Esophagus (tissue), 2 donors: ENCODE results near the gene MRRF. TPM values are rescaled to one million over a fixed set of nuclear protein-coding genes. Genes with fewer than 3 reads are reported as not detected.
A peak's percentile ranks its signal among the peaks of the same experiment; 100 is the strongest.

ENCODE experiments used
- H3K27ac ChIP-seq, 2 donors: one replicate each; pipeline ENCODE4 v1.5.1; 2013; ENCODE audit warnings: low read depth in 2 of 2, mild to moderate bottlenecking in 2 of 2, inconsistent platforms in 1 of 2, low read length in 1 of 2, moderate library complexity in 1 of 2
- H3K27me3 ChIP-seq, 2 donors: one replicate each; pipeline ENCODE4 v1.6.1; 2013; ENCODE audit warnings: low read length in 2 of 2, control low read depth in 1 of 2, mild to moderate bottlenecking in 1 of 2; ENCODE audit not compliant: insufficient read depth in 2 of 2, control insufficient read depth in 1 of 2
- H3K36me3 ChIP-seq, 2 donors: one replicate each; pipeline ENCODE4 v1.6.1; 2013; ENCODE audit warnings: low read length in 1 of 2; ENCODE audit not compliant: control insufficient read depth in 2 of 2, insufficient read depth in 2 of 2
- H3K4me1 ChIP-seq, 2 donors: one replicate each; pipeline ENCODE4 v1.6.1; 2013; ENCODE audit warnings: low read length in 1 of 2; ENCODE audit not compliant: control insufficient read depth in 2 of 2, insufficient read depth in 2 of 2
- H3K4me3 ChIP-seq, 2 donors: one replicate each; pipeline ENCODE4 v1.5.1; 2013; ENCODE audit warnings: low read length in 2 of 2, mild to moderate bottlenecking in 2 of 2, low read depth in 1 of 2, moderate library complexity in 1 of 2
- H3K9me3 ChIP-seq, 2 donors: one replicate each; pipeline ENCODE4 v1.6.1; 2013; ENCODE audit warnings: mild to moderate bottlenecking in 2 of 2, low read depth in 1 of 2, low read length in 1 of 2, moderate library complexity in 1 of 2; ENCODE audit not compliant: control insufficient read depth in 2 of 2, insufficient read depth in 1 of 2
- WGBS, 2 donors: extraction: QIAGEN DNeasy Blood & Tissue Kit; methylation state at CpG; one replicate each; pipeline ENCODE4 v1.1.7; 2013; 5-methylcytosine and 5-hydroxymethylcytosine counted together
- polyA plus RNA-seq, 2 donors: library from polyadenylated mRNA; stranded (reverse); fragments of 200-250 nt; gene quantifications; one replicate each; pipeline ENCODE4 v1.2.3, GENCODE V29; 2013
- donor health status: healthy with polysubstance abuse.
- donor health status: Bipolar disorder and iron deficiency.

MRRF gene
- polyA plus RNA-seq, 2 donors, result 22.4 to 36.3 TPM

DNA sequence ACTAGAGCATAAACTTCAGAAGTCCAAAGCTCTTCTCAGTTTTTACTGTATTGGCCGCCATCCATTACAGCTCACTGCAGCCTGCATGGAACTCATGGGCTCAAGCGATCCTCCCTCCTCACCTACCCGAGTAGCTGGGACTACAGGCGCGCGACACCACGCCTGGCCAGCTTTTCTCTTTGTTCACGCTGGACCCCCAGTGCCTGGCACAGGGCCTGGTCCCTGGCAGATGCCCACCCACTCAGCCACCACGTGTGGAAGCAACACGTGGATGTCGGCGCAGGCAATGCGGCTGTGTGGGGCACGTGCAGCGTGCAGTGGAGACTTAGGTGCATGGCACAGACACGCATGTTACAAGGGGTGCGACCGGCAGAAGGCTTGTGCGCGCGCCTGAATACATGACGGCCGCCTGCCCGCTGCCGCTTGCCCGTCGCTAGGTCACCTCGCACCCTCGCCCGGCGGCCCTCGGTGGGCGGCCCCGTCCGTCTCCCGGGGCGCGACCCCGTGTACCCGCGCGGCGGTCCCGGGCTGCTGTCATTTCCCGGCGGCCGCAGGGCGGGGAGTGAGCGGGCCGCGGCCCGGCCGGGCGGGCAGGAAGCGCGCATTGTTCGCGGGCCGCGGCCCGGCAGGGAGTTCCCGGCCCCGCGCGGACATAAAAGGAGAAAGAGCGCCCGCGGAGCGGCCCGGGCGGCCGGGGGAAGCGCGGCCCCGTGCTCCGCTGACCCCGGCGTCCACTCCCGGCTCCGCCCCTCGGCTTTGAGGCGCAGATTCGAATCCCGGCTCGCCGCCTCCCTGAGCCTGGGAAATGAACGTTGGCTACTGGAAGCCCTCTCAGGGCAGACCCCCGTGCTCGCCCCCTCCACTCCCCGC, 82.0 kb downstream of the MRRF start:
- H3K27ac ChIP-seq, result peak overlapping the region; percentile 35 to 82
- no peaks in the 10 kb centered on the region for H3K27me3 ChIP-seq
- no peaks in the 10 kb centered on the region for H3K36me3 ChIP-seq
- 5 to 11% methylated on average over 59 to 90 of the region's 90 CpGs for WGBS, 2 donors
- H3K9me3 ChIP-seq, result no peaks in the 10 kb centered on the region
- H3K4me3 ChIP-seq, result peak overlapping the region; percentile 40 to 69
- H3K4me1 ChIP-seq, result peaks cover 0 to 8% of the 10 kb centered on the region in 2 donors

DNA sequence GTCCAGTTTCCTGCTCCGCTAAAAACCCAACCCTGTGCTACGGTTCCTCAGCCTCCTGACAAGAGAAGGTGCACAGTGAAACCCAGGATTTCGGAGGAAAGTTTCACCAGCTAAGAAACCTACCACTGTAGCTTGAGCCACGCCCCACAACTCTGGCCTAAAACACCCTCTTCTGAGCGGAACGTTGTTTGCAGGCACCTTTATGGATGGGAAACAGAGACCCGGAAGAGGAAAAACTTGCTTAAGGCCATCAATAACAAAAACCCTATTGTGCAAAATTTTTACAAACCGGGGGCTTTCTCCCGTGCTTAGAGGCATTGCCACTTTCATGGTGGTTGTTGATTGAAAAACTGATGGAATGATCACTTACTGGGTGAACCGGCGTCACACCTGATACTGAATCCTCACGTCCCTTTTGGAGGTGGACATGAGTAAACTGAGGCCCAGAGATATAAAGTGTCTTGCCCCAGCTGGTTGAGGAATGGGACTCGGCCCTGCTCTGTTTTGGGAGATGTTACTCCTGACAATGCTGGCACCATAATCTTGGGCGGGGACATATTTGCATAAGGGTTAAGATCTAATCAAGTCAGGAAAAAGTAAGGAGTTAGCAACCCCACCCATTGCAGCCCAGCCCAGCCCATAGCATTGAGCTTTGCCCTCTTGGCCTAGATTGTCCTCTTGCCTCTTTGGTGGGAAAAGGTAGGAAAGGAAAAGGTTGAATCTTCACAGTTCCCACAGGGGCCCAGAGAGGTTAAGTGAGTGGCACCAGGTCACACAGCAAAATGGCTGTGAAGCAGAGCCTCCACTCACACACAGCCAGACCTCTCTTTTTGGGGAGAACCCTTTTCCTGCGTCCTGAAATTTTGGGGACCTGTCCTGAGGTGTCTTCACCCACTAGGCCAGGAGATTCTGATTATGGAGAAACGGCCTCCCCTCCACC, 82.9 kb downstream of the MRRF start:
- Histone ChIP-seq H3K9me3 (no peaks in the 10 kb centered on the region), H3K4me1 (peaks cover 0 to 8% of the 10 kb centered on the region in 2 donors), H3K27ac (peak overlapping the region in 1 of 2 donors; percentile 82), H3K4me3 (peak overlapping the region; percentile 40 to 69), H3K36me3 (no peaks in the 10 kb centered on the region), H3K27me3 (no peaks in the 10 kb centered on the region)
- 35 to 36% methylated on average over 16 of the region's 16 CpGs for WGBS, 2 donors

DNA sequence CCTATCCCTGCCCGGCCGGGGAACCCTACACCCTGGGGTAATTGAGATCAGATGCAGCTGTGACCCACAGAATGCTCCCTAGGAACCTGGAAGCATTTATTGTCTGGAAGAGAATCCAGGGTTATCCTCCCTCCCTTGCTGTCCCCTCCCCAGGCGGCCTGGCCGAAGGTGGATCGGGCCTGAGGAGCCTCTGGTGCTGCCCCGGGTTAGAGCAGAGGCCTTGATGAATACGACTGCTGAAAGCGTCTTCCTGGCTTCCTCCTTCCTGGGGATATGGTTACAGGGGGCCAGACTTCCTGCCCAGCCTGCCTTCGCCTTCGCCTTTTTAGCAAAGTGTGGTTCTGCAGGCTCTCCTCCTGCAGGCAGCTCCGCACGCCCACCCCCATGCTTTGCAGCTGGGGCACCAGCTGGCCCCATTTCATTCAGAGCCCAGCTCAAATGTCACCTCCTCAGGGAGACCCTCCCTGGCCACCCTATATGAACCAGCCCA, 83.7 kb downstream of the MRRF start:
- Histone ChIP-seq H3K27me3 (no peaks in the 10 kb centered on the region), H3K4me1 (peaks cover 0 to 8% of the 10 kb centered on the region in 2 donors), H3K4me3 (no peak overlapping the region), H3K27ac (no peak overlapping the region), H3K9me3 (no peaks in the 10 kb centered on the region), H3K36me3 (no peaks in the 10 kb centered on the region)
- 71 to 75% methylated on average over 12 of the region's 12 CpGs for WGBS, 2 donors

DNA sequence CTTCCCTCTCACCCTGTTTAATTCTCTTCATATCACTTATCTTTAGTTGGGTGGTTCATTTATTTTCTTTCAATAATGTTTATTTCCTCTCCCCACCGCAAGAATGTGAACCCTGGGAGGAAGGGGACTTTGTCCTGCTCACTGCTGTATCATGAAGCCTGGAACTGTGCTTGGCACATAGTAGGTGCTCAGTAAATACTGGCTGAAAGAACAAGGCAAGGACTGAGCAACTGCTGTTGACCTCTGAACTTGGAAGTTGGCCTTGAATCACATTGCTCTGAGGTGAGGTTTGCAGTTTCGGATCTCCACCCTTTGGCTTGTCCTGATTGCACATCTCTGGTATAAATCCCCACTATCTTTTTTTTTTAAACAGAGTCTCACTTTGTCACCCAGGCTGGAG, 84.1 kb downstream of the MRRF start:
- Histone ChIP-seq H3K4me1 (peaks cover 0 to 8% of the 10 kb centered on the region in 2 donors), H3K4me3 (no peak overlapping the region), H3K27me3 (no peaks in the 10 kb centered on the region), H3K36me3 (no peaks in the 10 kb centered on the region), H3K9me3 (no peaks in the 10 kb centered on the region), H3K27ac (no peak overlapping the region)
- WGBS, 2 donors, result 67 to 78% methylated on average over 2 of the region's 2 CpGs

DNA sequence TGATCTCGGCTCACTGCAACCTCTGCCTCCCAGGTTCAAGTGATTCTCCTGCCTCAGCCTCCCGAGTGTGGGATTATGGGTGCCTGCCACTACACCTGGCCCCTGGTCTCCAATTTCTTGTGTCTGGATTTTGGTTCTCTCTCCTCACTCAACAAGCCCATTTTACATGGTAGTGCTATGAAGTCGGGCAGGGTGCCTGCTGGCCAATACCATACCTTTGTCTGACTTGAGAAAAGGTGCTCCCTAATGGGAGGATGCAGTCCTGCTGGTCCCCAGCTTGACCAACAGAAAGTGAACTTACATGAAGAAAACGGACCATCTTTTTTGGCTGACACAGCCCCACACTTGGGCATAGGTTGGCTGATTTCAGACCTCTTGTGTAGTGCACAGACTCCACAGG, 84.5 kb downstream of the MRRF start:
- WGBS, 2 donors, result 76 to 88% methylated on average over 4 of the region's 4 CpGs
- H3K27me3 ChIP-seq, result no peaks in the 10 kb centered on the region

DNA sequence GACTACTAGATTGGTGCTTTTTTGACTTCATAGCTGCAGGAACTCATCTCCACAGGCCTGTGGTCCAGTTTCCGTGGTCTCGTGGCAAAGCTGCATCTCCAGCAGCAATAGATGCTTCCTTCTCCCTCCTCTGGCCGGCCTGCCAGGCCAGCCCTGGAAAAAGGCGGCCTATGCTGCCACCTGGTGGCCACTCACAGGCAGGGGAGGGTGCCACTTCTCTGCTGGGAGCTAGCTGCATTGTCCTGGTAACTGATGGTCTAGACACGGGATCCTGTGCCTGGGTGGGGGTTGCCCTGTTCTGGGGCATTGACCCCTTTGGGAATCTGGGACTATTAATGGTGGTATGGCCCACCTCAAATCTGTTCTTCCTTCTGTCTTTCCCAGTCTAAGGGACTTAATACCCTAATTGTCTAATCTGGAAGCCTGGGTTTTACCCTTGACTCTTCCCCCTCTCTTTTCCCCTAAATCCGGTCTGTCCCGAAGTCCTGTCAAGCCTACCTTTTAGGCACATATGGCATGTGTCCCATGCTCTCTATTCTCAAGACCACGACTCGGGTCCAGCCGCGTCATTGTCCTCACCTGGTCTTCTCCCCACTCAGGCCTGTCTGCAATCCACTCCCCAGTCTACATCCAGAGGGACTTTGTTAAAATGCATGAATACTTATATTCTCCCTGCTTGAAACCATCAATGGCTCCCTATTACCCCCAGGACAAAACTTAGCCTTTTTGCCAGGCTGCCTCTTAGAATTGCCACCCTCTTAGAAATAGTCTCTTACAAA, 86.1 kb downstream of the MRRF start:
- Histone ChIP-seq H3K4me3 (no peak overlapping the region), H3K27ac (no peak overlapping the region), H3K36me3 (no peaks in the 10 kb centered on the region), H3K9me3 (no peaks in the 10 kb centered on the region), H3K4me1 (peaks cover 0 to 8% of the 10 kb centered on the region in 2 donors), H3K27me3 (no peaks in the 10 kb centered on the region)
- WGBS, 2 donors, result 35 to 36% methylated on average over 11 of the region's 11 CpGs

More for the DNA sequence above, 84.5 kb downstream of the MRRF start:
- no peaks in the 10 kb centered on the region for H3K36me3 ChIP-seq
- peaks cover 0 to 8% of the 10 kb centered on the region in 2 donors for H3K4me1 ChIP-seq
- H3K27ac ChIP-seq, result no peak overlapping the region
- H3K4me3 ChIP-seq, result no peak overlapping the region
- H3K9me3 ChIP-seq, result no peaks in the 10 kb centered on the region

DNA sequence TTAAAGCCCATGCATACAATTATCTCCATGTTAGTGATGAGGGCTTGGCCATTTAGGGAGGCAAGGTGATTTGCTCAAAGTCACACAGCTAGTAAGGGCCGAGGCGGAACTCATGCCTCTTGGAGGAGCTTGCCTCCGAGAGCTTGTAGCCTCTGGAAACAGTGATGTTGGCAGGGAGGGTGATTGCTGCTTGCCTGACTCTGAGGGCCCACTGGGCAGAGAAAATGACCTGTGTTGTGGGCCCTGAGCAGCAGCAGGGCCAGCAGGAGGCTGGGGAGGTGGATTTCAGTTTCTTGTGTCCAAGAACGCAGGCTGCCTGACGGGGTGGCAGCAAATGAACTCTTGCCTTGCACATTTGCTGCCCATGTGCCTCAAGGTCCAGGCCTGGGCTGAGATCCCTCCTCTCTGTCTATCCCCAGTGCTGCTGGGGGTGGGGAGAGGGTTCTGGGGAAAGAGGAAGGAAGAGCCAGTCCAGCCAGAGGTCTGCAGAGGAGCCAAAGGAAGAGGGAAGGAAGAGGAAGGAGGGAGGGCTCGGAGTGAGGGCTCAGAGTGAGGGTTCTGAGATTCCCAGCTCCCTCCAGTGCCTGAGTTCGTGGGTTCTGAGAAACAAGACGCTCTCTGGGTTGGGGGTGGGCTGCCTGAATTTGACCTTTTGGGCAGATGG, 90.0 kb downstream of the MRRF start:
- no peaks in the 10 kb centered on the region for H3K27me3 ChIP-seq
- no peak overlapping the region for H3K27ac ChIP-seq
- 82 to 84% methylated on average over 8 of the region's 8 CpGs for WGBS, 2 donors
- no peaks in the 10 kb centered on the region for H3K36me3 ChIP-seq
- no peaks in the 10 kb centered on the region for H3K4me1 ChIP-seq
- no peak overlapping the region for H3K4me3 ChIP-seq
- no peaks in the 10 kb centered on the region for H3K9me3 ChIP-seq

DNA sequence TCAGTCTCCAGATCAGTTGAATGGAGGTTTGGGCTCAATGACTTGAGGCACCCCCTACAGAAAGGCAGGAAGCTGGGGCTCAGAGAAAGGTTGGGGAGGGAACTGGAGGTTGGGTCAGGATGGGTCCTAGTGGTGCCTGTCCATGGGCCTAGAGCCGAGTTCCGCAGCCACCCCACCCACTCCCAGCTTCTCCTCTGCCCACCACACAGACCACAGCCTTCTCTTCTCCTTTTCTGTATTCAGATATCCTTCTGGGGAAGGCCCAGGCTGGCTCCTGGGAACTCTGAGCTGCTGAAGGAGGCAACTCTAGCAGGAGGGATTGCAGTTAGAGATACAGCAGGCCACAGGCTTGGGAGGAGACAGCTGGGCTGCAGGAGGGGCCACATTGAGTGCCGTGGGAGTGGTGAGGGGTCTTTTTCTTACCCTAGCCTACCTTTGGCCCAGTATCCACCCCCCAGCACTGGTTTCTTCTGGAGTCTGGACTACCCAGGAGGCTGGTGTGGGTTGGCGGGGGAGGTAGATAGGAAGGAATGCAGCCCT, 90.7 kb downstream of the MRRF start:
- H3K27ac ChIP-seq, result no peak overlapping the region
- no peak overlapping the region for H3K4me3 ChIP-seq
- H3K27me3 ChIP-seq, result no peaks in the 10 kb centered on the region
- no peaks in the 10 kb centered on the region for H3K9me3 ChIP-seq
- no peaks in the 10 kb centered on the region for H3K4me1 ChIP-seq
- WGBS, 2 donors, result 88 to 96% methylated on average over 4 of the region's 4 CpGs
- no peaks in the 10 kb centered on the region for H3K36me3 ChIP-seq
